AG09319 (cell line): ENCODE results near the gene TMEM108.

ENCODE experiments used
- DNase-seq: peaks from one replicate; pipeline ENCODE4 v3.0.0-alpha.2; 2010; ENCODE audit warnings: low read depth; ENCODE audit errors: extremely low read depth
- CTCF ChIP-seq: IDR thresholded peaks from 2 replicates; pipeline ENCODE4 v1.5.1; 2011; ENCODE audit warnings: low read depth, mild to moderate bottlenecking, inconsistent platforms, low read length, moderate library complexity

TMEM108 gene

GRCh38 chr3:133040696-133041523 is 2.7 kb downstream of the TMEM108 start:
- peak; percentile 12 for DNase-seq
- TF ChIP-seq CTCF, result peak; percentile 83

GRCh38 chr3:133041524-133041829 is 3.3 kb downstream of the TMEM108 start:
- no peak for TF ChIP-seq CTCF
- DNase-seq, result no peak

- no peak for DNase-seq
- no peak for TF ChIP-seq CTCF
These were observed 4.6 kb downstream of the TMEM108 start for GRCh38 chr3:133042778-133043177.

- DNase-seq, result no peak
- TF ChIP-seq CTCF, result no peak
These were observed 9.8 kb downstream of the TMEM108 start for GRCh38 chr3:133047980-133048379.

- no peak for DNase-seq
- no peak for TF ChIP-seq CTCF
These were observed 11.3 kb downstream of the TMEM108 start for GRCh38 chr3:133049491-133049890.

- no peak for TF ChIP-seq CTCF
- DNase-seq, result no peak
These were observed 12.7 kb downstream of the TMEM108 start for GRCh38 chr3:133050891-133051290.

- TF ChIP-seq CTCF, result no peak
- no peak for DNase-seq
These were observed 15.3 kb downstream of the TMEM108 start for GRCh38 chr3:133053532-133053931.
